IPS DF 19.7 (cell line): ENCODE data around the gene PRLH.
"Not testable (repeated sequence)": the region's sequence is repeated elsewhere in the genome, so short reads cannot be mapped to it uniquely, and the experiment has no call there.

ENCODE experiments used
- DNase-seq: peaks from one replicate; pipeline ENCODE4 v3.0.0-alpha.2; 2013; ENCODE audit warnings: low read depth, low spot score

PRLH gene

GRCh38 chr2:237581751-237582746, 15.7 kb downstream of the PRLH start:
- no peak for DNase-seq

DNA sequence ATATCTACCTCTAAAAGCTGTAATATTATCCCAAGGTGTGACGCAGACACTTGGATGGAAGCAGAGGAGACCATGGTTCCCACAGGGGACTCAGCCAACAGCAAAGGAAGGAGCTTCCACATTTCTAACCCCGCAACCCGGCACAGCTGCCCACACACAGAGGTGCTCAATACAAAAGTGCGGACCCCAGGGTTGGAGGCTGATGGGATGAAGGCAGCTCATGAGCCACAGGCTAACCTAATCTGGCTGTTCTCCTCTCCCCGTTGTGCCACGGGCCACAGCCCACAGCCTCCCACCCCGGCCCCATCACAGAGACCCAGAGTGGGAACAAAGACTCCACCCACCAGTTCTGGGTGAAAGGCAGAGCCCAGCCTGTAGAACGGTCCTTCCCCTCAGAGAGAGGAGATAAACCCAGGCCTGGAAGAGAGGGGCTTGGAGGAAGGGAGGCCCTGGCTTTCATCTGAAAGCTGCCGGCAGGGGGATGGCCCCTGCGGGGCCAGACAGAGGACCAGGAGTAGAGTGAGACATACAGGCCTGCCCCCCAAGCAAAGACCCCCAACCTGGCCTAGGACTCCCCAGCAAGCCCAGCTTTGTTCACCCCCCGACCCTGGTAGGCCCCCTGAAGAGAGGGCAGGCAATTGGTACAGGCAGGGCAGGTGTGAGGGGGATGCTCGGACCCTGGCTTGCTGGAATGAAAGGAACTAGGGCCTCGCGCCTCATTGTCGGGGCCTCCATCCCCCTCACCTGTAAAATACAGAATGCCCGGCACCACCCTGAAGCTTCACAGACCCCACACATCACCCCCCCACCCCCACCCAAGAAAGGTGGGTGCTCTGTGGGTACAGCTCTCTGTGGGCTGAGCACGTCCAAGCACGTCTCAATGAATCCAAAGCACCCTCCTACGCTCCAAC, 17.3 kb downstream of the PRLH start:
- no peak for DNase-seq

- DNase-seq = no peak
Measured at GRCh38 chr2:237585590-237586221, 19.3 kb downstream of the PRLH start.

DNA sequence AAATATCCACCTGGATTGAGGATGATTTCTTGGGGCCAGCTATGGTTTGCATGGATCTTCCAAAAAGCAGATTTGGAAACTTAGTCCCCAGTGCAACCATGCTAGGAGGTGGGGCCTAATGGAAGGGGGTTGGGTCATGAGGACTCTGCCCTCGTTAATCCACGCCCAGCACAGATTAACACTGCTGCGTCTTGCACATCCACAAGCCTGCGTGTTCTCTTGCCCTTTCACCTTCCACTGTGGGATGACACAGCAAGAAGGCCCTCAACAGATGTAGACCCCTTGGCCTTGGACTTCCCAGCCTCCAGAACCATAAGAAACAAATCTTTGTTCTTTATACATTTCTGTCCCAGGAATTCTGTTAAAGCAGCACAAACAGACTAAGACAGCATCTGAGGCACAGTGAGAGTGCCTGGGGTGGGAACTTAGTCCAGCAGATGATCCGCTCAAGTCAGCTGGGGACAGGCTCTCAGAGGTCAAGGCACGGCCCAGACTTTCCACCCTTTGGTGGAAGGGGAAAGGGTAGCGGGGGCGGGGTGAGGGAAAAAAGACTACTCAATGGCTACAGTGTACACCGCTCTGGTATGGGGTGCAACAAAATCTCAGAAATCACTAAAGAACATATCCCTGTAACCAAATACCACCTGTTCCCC, 21.8 kb downstream of the PRLH start:
- no peak for DNase-seq

- DNase-seq = no peak
Measured at GRCh38 chr2:237590272-237591140, 24.1 kb downstream of the PRLH start, which contains the start of gene RAB17. RAB17 (minus strand) TSS chr2:237590734; CDS start chr2:237586154, 4,580 bp downstream.

- no peak for DNase-seq
Measured at GRCh38 chr2:237591141-237591881, 24.9 kb downstream of the PRLH start.

- no peak for DNase-seq
Measured at GRCh38 chr2:237592425-237592980, 26.1 kb downstream of the PRLH start.

- DNase-seq = no peak
Measured at GRCh38 chr2:237593036-237593435, 26.7 kb downstream of the PRLH start.

DNA sequence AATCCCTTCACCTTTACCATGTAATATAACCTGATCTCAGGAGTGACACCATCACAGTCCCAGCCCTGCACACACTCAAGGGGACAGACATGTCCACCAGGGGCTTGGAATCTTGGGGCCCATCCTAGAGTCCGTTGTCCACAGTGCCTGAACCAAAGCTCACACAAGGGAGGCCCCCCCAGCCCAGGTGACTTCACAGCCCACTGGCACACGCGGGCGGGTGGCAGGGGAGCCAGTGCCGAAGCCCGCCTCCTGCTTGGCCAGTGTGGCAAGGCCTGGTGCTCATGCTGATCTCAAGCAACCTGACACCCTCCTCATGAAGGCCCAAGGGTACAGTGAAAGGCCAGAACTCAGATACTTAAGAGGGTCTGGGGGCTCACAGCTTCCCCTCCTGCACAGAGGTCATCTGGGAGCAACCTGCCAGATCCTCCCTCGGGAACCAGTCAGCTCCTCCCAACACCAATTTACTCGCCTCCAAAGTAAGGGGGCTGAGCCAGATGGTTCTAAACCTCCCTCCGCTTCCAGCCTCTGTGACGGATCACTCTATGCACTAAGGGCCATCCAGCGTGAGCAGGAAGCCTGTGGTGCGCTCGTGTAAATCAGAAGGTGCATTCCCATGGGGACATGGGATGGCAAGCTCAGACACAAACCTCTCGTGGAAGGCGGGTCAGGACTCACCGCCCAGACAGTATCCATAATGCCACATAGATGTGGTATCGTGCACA, 27.4 kb downstream of the PRLH start:
- DNase-seq = no peak

DNA sequence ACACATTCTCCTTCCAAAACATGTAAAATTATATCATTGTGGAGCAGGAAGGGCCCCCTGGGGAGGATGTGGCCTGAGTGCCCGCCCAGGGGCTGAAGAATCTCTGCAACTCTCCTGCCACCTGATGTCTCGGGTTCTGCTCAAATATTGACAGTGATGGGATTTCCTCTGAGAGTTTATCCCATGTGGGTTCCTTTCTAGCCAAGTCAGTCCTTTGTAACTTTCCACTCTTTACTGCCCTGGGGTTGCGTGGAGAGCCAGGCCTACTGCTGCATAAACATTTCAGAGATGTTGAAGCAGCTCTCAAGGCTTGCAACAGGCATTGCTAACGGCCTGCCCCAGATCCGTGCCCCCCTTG, 28.1 kb downstream of the PRLH start:
- no peak for DNase-seq

DNA sequence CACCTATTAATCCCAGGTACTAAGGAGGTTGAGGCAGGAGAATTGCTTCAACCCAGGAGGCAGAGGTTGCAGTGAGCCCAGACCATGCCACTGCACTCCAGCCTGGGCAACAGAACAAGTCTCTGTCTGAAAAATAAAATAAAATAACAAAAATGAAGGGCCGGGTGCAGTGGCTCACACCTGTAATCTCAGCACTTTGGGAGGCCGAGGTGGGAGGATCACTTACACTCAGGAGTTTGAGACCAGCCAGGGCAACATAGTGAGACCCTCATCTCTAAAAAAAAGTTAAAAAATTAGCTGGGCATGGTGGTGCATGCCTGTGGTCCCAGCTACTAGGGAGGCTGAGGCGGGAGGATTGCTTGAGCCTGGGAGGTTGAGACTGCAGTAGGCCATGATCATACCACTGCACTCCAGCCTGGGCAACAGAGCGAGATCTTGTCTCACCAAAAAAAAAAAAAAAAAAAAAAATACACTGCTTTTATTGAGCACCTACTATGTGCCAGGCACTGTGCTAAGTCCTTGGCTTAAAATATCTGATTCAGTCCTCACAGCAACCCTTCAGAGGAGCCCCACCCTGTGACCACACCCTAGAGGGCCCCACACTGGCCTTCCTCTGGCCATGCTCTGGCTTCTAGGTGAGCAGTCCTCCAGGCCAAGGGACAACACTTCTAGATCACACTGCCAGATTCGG, 29.6 kb downstream of the PRLH start:
- DNase-seq = not testable (repeated sequence)

DNA sequence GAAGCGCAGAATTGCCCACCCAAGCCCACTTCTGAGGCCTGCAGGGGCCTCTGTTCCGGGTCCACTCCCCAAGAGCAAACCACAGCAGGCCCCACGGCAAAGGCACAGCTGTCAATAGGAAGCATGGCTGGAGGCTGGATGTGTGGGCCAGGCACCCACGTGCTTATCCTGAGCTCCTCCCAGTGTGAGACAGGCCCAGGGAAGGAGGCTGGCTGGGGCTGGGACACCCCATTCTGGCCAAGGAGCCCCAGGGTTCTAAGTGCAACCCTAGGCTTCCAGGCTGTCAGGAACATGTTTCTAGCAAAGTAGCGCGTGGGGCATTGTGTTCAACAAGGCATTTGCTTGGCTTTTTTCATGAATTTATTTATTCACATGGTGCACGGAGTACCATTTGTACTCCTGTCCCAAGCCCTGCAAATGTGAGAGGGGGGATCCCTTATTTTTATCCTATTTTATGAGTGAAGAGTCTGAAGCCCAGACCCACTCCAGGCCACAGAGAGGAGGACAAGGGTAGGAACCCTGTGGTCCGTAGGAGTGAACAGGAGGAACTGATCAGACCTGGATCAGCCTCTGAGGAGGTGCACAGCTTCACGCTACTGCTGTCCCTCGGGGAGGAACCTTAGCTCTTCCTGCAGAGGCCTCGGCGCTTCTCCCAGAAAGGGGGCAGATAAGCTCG, 30.3 kb downstream of the PRLH start:
- DNase-seq = no peak

DNA sequence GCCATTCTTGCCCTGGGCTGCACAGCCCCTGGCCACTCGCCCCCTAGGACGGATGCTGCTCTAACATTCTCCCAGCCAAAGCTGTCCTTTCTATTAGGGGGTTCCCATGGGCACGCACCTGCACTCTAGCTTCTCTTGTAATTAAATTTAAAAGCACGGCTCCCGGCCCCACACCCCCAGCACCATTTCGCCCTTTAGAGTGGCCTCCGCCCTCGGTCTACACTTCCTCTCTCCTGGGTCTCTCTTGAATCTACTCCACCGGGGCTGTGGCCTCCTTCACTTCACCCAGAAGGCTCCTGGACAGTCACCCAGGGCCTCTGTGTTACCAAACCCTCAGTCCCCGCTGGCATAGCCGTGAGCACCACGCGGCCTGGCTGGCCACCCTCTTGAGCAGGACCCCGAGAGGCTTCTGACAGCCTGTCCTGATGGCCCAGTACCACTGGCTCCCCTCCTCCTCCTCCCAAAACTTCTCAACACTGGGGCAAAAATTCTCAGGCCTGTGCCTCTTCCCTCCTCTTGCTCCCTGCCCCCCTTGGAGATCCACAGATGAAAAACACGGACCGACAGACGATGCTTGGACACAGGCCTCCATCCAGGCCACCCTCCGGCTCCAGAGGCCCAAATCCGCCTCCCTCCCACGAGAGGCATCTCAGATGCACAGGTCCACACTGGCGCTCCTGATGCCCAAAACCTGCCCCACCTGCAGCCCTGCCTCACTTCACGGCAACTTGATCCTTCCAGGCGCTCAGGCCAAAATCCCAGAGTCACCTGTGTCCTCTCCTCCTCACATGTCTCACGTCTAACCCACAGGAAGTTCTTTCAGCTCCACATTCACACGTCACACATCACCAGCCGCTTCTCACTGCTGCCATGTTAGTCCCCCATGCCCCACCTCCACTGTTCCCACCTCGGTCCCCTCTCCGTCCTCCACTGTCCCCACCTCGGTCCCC, 31.1 kb downstream of the PRLH start:
- DNase-seq = no peak

DNA sequence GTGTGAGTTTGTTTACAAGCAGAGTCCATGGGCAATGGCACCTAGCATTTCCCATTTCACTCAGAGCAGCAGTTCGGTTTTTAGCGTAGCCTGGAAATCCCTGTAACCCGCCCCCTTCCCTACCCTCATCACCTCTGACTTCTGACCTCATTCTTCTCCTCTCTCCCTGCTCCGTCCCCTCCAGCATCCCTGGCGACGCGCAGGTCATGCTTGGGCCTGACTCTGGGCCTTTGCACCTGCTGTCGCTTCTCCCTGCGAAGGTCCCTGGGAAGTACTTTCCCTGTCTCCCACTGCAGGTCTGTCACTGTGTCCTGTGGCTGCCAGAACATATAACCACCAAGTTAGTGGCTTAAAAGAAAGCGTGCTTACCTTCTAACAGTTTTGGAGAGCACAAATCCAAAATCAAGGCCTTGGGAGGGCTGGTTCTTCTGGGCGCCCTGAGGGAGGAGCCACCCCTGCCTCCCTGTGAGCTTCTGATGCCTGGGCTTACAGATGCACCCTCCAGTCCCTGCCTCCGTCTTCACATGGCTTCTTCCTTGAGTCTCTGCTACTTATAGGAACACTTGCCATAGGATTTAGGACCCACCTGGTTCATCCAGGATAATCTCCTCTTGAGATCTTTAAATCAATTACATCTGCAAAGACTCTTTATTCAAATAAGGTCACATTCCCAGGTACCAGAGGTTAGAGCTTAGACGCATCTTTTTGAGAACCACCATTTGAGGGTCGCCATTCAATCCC, 32.3 kb downstream of the PRLH start:
- DNase-seq = no peak

DNA sequence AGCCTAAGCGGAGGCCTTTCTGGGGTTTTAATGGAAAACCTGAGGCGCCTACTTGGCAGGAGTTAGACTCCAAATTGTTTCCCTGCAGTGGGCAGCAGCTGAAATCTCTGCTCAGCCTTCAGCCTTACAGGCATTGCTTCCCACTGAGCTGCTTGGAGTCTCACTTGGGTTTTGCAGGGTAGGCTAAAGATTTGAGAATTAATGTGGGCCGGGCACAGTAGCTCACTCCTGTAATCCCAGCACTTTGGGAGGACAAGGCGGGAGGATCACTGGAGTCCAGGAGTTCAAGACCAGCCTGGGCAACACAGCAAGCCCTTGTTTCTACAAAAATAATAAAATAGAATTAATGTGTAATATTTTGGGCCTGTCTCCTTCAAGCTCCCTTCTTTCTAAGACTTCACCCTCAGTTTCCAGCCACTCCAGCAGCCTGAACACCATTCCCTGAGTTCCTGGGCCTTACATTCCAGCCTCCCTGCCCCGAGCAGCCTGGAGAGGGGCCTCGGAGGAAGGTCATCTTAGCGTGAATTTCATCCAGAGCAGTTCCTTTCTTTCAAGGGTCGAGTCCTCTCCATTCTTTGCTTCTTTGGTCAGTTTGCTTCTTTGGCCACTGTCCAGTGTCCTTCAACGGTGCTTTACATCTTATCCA, 33.2 kb downstream of the PRLH start:
- no peak for DNase-seq
